Activated naive CD8-positive, alpha-beta T cell (primary cell): ENCODE measurements around the gene PANX2.

Source experiments
- H3K27ac Mint-ChIP-seq: one replicate; pipeline ENCODE4 v1.8.0; 2021; ENCODE audit warnings: mixed read lengths
- H3K27me3 Mint-ChIP-seq: one replicate; pipeline ENCODE4 v1.8.0; 2021; ENCODE audit warnings: mixed read lengths
- H3K36me3 Mint-ChIP-seq: one replicate; pipeline ENCODE4 v1.8.0; 2021; ENCODE audit warnings: mixed read lengths
- H3K4me1 Mint-ChIP-seq: one replicate; pipeline ENCODE4 v1.8.0; 2021; ENCODE audit warnings: low read depth, mixed read lengths
- H3K4me3 Mint-ChIP-seq: one replicate; pipeline ENCODE4 v1.8.0; 2021; ENCODE audit warnings: mild to moderate bottlenecking, mixed read lengths
- H3K9me3 Mint-ChIP-seq: one replicate; pipeline ENCODE4 v1.8.0; 2021; ENCODE audit warnings: low read depth, mixed read lengths

PANX2 gene

GRCh38 chr22:50184004-50184901, 13.7 kb downstream of the PANX2 start:
- peaks cover 3% of the 10 kb centered on the region for H3K27me3 Mint-ChIP-seq
- peaks cover 24% of the 10 kb centered on the region for H3K4me1 Mint-ChIP-seq
- H3K27ac Mint-ChIP-seq: no peak overlapping the region
- no peaks in the 10 kb centered on the region for H3K9me3 Mint-ChIP-seq
- H3K36me3 Mint-ChIP-seq: peaks cover 2% of the 10 kb centered on the region
- H3K4me3 Mint-ChIP-seq: peak overlapping the region; percentile 72

GRCh38 chr22:50184902-50185374, 14.4 kb downstream of the PANX2 start:
- Mint-ChIP-seq H3K4me1 (peaks cover 27% of the 10 kb centered on the region), H3K9me3 (no peaks in the 10 kb centered on the region), H3K27me3 (no peaks in the 10 kb centered on the region), H3K36me3 (peaks cover 2% of the 10 kb centered on the region), H3K4me3 (peak overlapping the region; percentile 72), H3K27ac (no peak overlapping the region)

GRCh38 chr22:50185375-50186087, 15.0 kb downstream of the PANX2 start, which contains the start of gene TRABD:
Gene TRABD (plus strand): TSS chr22:50185913. CDS start chr22:50193061, 7,148 bp downstream.
- Mint-ChIP-seq H3K4me1 (peaks cover 28% of the 10 kb centered on the region), H3K36me3 (peaks cover 2% of the 10 kb centered on the region), H3K27me3 (no peaks in the 10 kb centered on the region), H3K9me3 (no peaks in the 10 kb centered on the region), H3K4me3 (peak within 1 kb of the TSS; percentile 96), H3K27ac (peak within 1 kb of the TSS; percentile 93)

- Mint-ChIP-seq H3K27ac (peak overlapping the region; percentile 93), H3K9me3 (no peaks in the 10 kb centered on the region), H3K4me3 (peak overlapping the region; percentile 96), H3K4me1 (peaks cover 31% of the 10 kb centered on the region), H3K36me3 (peaks cover 2% of the 10 kb centered on the region), H3K27me3 (no peaks in the 10 kb centered on the region)
These were observed 15.7 kb downstream of the PANX2 start for GRCh38 chr22:50186181-50186714.

- peaks cover 2% of the 10 kb centered on the region for H3K36me3 Mint-ChIP-seq
- H3K9me3 Mint-ChIP-seq: no peaks in the 10 kb centered on the region
- H3K4me1 Mint-ChIP-seq: peaks cover 38% of the 10 kb centered on the region
- H3K27me3 Mint-ChIP-seq: no peaks in the 10 kb centered on the region
- peak overlapping the region; percentile 93 for H3K27ac Mint-ChIP-seq
- peak overlapping the region; percentile 96 for H3K4me3 Mint-ChIP-seq
These were observed 16.4 kb downstream of the PANX2 start for GRCh38 chr22:50186761-50187523.

- Mint-ChIP-seq H3K27ac (no peak overlapping the region), H3K9me3 (no peaks in the 10 kb centered on the region), H3K27me3 (no peaks in the 10 kb centered on the region), H3K4me3 (peak overlapping the region; percentile 35), H3K4me1 (peaks cover 47% of the 10 kb centered on the region), H3K36me3 (peaks cover 2% of the 10 kb centered on the region)
These were observed 17.8 kb downstream of the PANX2 start for GRCh38 chr22:50188356-50188755.

GRCh38 chr22:50189184-50189848, 18.8 kb downstream of the PANX2 start:
- peak overlapping the region; percentile 92 for H3K27ac Mint-ChIP-seq

GRCh38 chr22:50189849-50190181, 19.3 kb downstream of the PANX2 start:
- Mint-ChIP-seq H3K36me3 (peaks cover 2% of the 10 kb centered on the region), H3K9me3 (no peaks in the 10 kb centered on the region), H3K4me1 (peaks cover 45% of the 10 kb centered on the region), H3K27me3 (no peaks in the 10 kb centered on the region), H3K4me3 (peak overlapping the region; percentile 83), H3K27ac (peak overlapping the region; percentile 92)

More at GRCh38 chr22:50189184-50189848, 18.8 kb downstream of the PANX2 start:
- Mint-ChIP-seq H3K4me1 (peaks cover 45% of the 10 kb centered on the region), H3K27me3 (no peaks in the 10 kb centered on the region), H3K4me3 (peak overlapping the region; percentile 83), H3K36me3 (peaks cover 2% of the 10 kb centered on the region), H3K9me3 (no peaks in the 10 kb centered on the region)

GRCh38 chr22:50190182-50190940, 19.8 kb downstream of the PANX2 start:
- H3K27me3 Mint-ChIP-seq: no peaks in the 10 kb centered on the region
- no peaks in the 10 kb centered on the region for H3K9me3 Mint-ChIP-seq
- peaks cover 45% of the 10 kb centered on the region for H3K4me1 Mint-ChIP-seq
- H3K4me3 Mint-ChIP-seq: peak overlapping the region; percentile 87
- peaks cover 2% of the 10 kb centered on the region for H3K36me3 Mint-ChIP-seq
- H3K27ac Mint-ChIP-seq: peak overlapping the region; percentile 97

- Mint-ChIP-seq H3K4me1 (peaks cover 43% of the 10 kb centered on the region), H3K4me3 (peak overlapping the region; percentile 87), H3K27ac (peak overlapping the region; percentile 97), H3K9me3 (no peaks in the 10 kb centered on the region), H3K36me3 (peaks cover 2% of the 10 kb centered on the region), H3K27me3 (no peaks in the 10 kb centered on the region)
These were observed 20.6 kb downstream of the PANX2 start for GRCh38 chr22:50190941-50191741.

GRCh38 chr22:50192436-50193204, 22.1 kb downstream of the PANX2 start:
- Mint-ChIP-seq H3K27ac (peak overlapping the region; percentile 97), H3K27me3 (no peaks in the 10 kb centered on the region), H3K4me3 (peak overlapping the region; percentile 87), H3K4me1 (peaks cover 35% of the 10 kb centered on the region), H3K36me3 (no peaks in the 10 kb centered on the region), H3K9me3 (no peaks in the 10 kb centered on the region)

- Mint-ChIP-seq H3K9me3 (no peaks in the 10 kb centered on the region), H3K4me3 (no peak overlapping the region), H3K27ac (peak overlapping the region; percentile 16), H3K27me3 (no peaks in the 10 kb centered on the region), H3K36me3 (no peaks in the 10 kb centered on the region), H3K4me1 (peaks cover 31% of the 10 kb centered on the region)
These were observed 23.1 kb downstream of the PANX2 start for GRCh38 chr22:50193621-50194020.
